ENCODE results near the gene AIG1. TPM values are rescaled to one million over a fixed set of nuclear protein-coding genes. Genes with fewer than 3 reads are reported as not detected.
"Not testable (repeated sequence)": the region's sequence is repeated elsewhere in the genome, so short reads cannot be mapped to it uniquely, and the experiment has no call there.

Gene AIG1
- total RNA-seq, 2 donors from 2014 or later: 5.7 to 7.4 TPM

DNA sequence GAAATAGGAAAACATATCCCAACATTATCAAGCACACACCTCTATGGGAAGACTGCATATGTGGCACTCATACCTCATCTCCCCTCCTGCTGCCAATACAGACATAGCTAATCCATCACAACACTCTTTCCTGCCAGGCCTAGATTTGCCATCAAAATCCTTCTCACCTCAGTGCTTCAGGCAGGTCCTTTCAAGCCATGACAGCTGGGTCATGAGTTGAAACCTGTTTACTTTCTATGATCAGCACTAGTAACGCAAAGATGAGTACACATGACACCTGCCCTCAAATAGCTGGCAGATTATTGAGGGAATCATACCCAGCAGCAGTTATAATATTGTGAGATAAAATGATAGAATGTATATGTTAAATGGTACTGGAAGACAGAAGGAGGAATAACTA, 183.1 kb downstream of the AIG1 start:
- H3K4me3 Mint-ChIP-seq: no peak overlapping the region
- H3K27me3 Mint-ChIP-seq: no peaks in the 10 kb centered on the region
- H3K9me3 Mint-ChIP-seq: no peaks in the 10 kb centered on the region
- DNase-seq (ENCODE audit: low spot score) (no peak), ATAC-seq (no peak)
- no peaks in the 10 kb centered on the region for H3K36me3 Mint-ChIP-seq
- H3K27ac Mint-ChIP-seq: no peak overlapping the region
- H3K4me1 Mint-ChIP-seq (ENCODE audit: low read depth in 2 of 2): peaks cover 0 to 3% of the 10 kb centered on the region in 2 donors

DNA sequence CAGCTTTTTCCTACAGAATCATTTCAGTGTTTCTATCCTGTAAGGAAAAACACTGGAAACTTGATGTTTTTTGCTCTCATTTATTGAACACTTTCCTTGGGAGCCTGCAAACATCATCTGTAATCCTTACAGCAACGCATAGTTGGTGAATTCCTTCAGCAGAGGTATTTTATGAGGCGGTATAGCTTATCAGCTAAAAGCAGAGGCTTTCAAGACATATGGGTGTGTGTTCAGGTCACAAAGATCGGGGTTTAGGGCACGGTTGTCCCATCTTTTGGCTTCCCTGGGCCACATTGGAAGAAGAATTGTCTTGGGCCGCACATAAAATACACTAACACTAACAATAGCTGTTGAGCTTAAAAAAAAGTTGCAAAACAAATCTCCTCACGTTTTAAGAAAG, 185.0 kb downstream of the AIG1 start:
- H3K36me3 Mint-ChIP-seq: no peaks in the 10 kb centered on the region
- ATAC-seq: no peak

DNA sequence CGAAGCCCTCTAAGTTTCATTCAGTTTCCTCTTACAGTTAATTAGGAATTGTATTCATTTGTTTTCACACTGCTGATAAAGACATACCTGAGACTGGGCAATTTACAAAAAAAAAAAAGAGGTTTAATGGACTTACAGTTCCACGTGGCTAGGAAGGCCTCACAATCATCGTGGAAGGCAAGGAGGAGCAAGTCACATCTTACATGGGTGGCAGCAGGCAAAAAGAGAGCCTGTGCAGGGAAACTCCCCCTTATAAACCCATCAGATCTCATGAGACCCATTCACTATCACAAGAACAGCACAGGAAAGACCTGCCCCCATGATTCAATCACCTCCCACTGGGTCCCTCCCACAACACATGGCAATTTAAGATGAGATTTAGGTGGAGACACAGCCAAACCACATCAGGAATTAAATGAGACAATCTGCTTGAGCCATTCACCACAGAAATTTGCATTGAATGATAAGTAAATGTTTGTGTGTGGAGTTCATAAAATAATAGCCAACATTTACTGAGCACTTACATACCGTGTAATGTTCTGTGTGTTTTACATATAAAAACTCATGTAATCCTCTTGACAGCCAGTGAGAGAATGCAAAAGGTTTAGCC, 185.6 kb downstream of the AIG1 start:
- not testable (repeated sequence) for H3K27ac Mint-ChIP-seq; H3K9me3 Mint-ChIP-seq; DNase-seq (ENCODE audit: low spot score); H3K4me3 Mint-ChIP-seq; ATAC-seq; H3K27me3 Mint-ChIP-seq; H3K36me3 Mint-ChIP-seq; H3K4me1 Mint-ChIP-seq (ENCODE audit: low read depth in 2 of 2)

More for the DNA sequence above, 185.0 kb downstream of the AIG1 start:
- Mint-ChIP-seq H3K4me1 (ENCODE audit: low read depth in 2 of 2) (peaks cover 0 to 3% of the 10 kb centered on the region in 2 donors), H3K27ac (no peak overlapping the region), H3K4me3 (no peak overlapping the region), H3K27me3 (no peaks in the 10 kb centered on the region), H3K9me3 (no peaks in the 10 kb centered on the region)
- DNase-seq (ENCODE audit: low spot score): no peak

GRCh38 chr6:143247586-143247985, 186.9 kb downstream of the AIG1 start:
- no peak overlapping the region for H3K27ac Mint-ChIP-seq
- no peaks in the 10 kb centered on the region for H3K36me3 Mint-ChIP-seq
- DNase-seq (ENCODE audit: low spot score) (no peak), ATAC-seq (no peak)
- H3K4me3 Mint-ChIP-seq: no peak overlapping the region
- peaks cover 0 to 3% of the 10 kb centered on the region in 2 donors for H3K4me1 Mint-ChIP-seq (ENCODE audit: low read depth in 2 of 2)
- no peaks in the 10 kb centered on the region for H3K27me3 Mint-ChIP-seq
- H3K9me3 Mint-ChIP-seq: no peaks in the 10 kb centered on the region

GRCh38 chr6:143248359-143248758, 187.7 kb downstream of the AIG1 start:
- Mint-ChIP-seq H3K27ac (no peak overlapping the region), H3K36me3 (no peaks in the 10 kb centered on the region), H3K9me3 (no peaks in the 10 kb centered on the region), H3K4me1 (ENCODE audit: low read depth in 2 of 2) (peaks cover 0 to 3% of the 10 kb centered on the region in 2 donors), H3K4me3 (no peak overlapping the region), H3K27me3 (no peaks in the 10 kb centered on the region)
- ATAC-seq (peak in 1 of 2 donors; percentile 57), DNase-seq (ENCODE audit: low spot score) (no peak)

GRCh38 chr6:143251288-143251687, 190.6 kb downstream of the AIG1 start:
- Mint-ChIP-seq H3K27ac (no peak overlapping the region), H3K27me3 (no peaks in the 10 kb centered on the region), H3K4me3 (no peak overlapping the region), H3K36me3 (no peaks in the 10 kb centered on the region), H3K9me3 (no peaks in the 10 kb centered on the region), H3K4me1 (ENCODE audit: low read depth in 2 of 2) (peaks cover 0 to 3% of the 10 kb centered on the region in 2 donors)
- no peak for DNase-seq (ENCODE audit: low spot score)
- no peak for ATAC-seq

- no peak overlapping the region for H3K27ac Mint-ChIP-seq
- peaks cover 0 to 3% of the 10 kb centered on the region in 2 donors for H3K4me1 Mint-ChIP-seq (ENCODE audit: low read depth in 2 of 2)
- H3K27me3 Mint-ChIP-seq: no peaks in the 10 kb centered on the region
- no peaks in the 10 kb centered on the region for H3K36me3 Mint-ChIP-seq
- no peaks in the 10 kb centered on the region for H3K9me3 Mint-ChIP-seq
- ATAC-seq (no peak), DNase-seq (ENCODE audit: low spot score) (no peak)
- no peak overlapping the region for H3K4me3 Mint-ChIP-seq
Measured at GRCh38 chr6:143252961-143253360, 192.3 kb downstream of the AIG1 start.

- H3K4me3 Mint-ChIP-seq: no peak overlapping the region
- H3K9me3 Mint-ChIP-seq: no peaks in the 10 kb centered on the region
- H3K27me3 Mint-ChIP-seq: no peaks in the 10 kb centered on the region
- DNase-seq (ENCODE audit: low spot score) (no peak), ATAC-seq (no peak)
- H3K36me3 Mint-ChIP-seq: no peaks in the 10 kb centered on the region
- H3K4me1 Mint-ChIP-seq (ENCODE audit: low read depth in 2 of 2): peaks cover 0 to under 1% of the 10 kb centered on the region in 2 donors
- no peak overlapping the region for H3K27ac Mint-ChIP-seq
Measured at GRCh38 chr6:143253586-143253985, 192.9 kb downstream of the AIG1 start.

GRCh38 chr6:143258945-143259344, 198.3 kb downstream of the AIG1 start:
- H3K4me3 Mint-ChIP-seq: no peak overlapping the region
- no peak for ATAC-seq
- no peak overlapping the region for H3K27ac Mint-ChIP-seq
- no peaks in the 10 kb centered on the region for H3K4me1 Mint-ChIP-seq (ENCODE audit: low read depth in 2 of 2)
- peaks cover 4% of the 10 kb centered on the region for H3K9me3 Mint-ChIP-seq
- H3K27me3 Mint-ChIP-seq: no peaks in the 10 kb centered on the region
- H3K36me3 Mint-ChIP-seq: no peaks in the 10 kb centered on the region
- no peak for DNase-seq (ENCODE audit: low spot score)

DNA sequence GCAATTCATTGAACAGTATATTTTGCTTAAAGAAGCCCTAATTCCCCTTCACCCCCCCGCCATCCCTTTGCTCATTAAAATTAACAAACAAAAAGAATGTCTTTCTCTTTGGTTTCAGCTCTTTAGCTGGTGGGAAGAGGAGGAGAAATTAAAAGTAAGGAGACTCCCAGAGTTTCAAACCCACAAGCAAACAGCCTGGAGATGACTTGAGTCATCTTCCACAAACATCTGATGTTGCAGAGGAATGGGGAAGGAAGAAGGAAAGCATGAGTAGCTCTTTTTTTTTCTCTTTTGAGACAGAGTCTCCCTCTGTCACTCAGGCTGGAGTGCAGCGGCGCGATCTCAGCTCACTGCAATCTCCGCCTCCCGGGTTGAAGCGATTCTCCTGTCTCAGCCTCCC, 200.2 kb downstream of the AIG1 start:
- Mint-ChIP-seq H3K36me3 (no peaks in the 10 kb centered on the region), H3K9me3 (peaks cover 4% of the 10 kb centered on the region), H3K4me3 (no peak overlapping the region), H3K27ac (no peak overlapping the region), H3K4me1 (ENCODE audit: low read depth in 2 of 2) (peaks cover 0 to 2% of the 10 kb centered on the region in 2 donors), H3K27me3 (no peaks in the 10 kb centered on the region)
- no peak for DNase-seq (ENCODE audit: low spot score)
- ATAC-seq: no peak

- ATAC-seq (no peak), DNase-seq (ENCODE audit: low spot score) (no peak)
- H3K27ac Mint-ChIP-seq: no peak overlapping the region
- no peaks in the 10 kb centered on the region for H3K36me3 Mint-ChIP-seq
- H3K4me1 Mint-ChIP-seq (ENCODE audit: low read depth in 2 of 2): peaks cover 0 to 2% of the 10 kb centered on the region in 2 donors
- H3K9me3 Mint-ChIP-seq: peaks cover 4% of the 10 kb centered on the region
- H3K27me3 Mint-ChIP-seq: no peaks in the 10 kb centered on the region
- H3K4me3 Mint-ChIP-seq: no peak overlapping the region
Measured at GRCh38 chr6:143261899-143262436, 201.3 kb downstream of the AIG1 start.

DNA sequence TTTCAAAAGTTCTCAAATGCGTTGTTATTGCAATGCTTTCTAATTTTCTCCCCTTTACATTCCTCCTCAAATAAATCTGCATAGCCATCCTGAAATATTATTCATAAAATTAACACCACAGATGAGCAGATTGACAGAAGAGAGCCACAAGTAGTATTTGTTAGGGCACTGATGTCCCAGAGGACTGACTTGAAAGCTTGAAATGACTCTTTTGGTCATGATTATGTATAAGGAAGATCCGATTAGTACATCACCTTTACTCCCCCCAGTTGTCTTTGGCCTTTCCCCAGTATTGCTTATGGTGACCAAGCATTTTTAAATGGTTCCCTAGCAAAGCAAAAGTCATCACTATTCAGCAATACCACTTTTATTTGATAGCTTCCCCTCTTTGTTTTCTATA, 202.2 kb downstream of the AIG1 start:
- Mint-ChIP-seq H3K4me1 (ENCODE audit: low read depth in 2 of 2) (peaks cover 0 to 2% of the 10 kb centered on the region in 2 donors), H3K4me3 (no peak overlapping the region), H3K27me3 (no peaks in the 10 kb centered on the region), H3K9me3 (peaks cover 4% of the 10 kb centered on the region), H3K27ac (no peak overlapping the region), H3K36me3 (no peaks in the 10 kb centered on the region)
- ATAC-seq (no peak), DNase-seq (ENCODE audit: low spot score) (no peak)

- no peak overlapping the region for H3K27ac Mint-ChIP-seq
- no peaks in the 10 kb centered on the region for H3K27me3 Mint-ChIP-seq
- ATAC-seq: no peak
- peaks cover 0 to 2% of the 10 kb centered on the region in 2 donors for H3K4me1 Mint-ChIP-seq (ENCODE audit: low read depth in 2 of 2)
- H3K4me3 Mint-ChIP-seq: no peak overlapping the region
- no peaks in the 10 kb centered on the region for H3K36me3 Mint-ChIP-seq
- no peak for DNase-seq (ENCODE audit: low spot score)
- H3K9me3 Mint-ChIP-seq: peaks cover under 1% of the 10 kb centered on the region
Measured at GRCh38 chr6:143264379-143264778, 203.7 kb downstream of the AIG1 start.

DNA sequence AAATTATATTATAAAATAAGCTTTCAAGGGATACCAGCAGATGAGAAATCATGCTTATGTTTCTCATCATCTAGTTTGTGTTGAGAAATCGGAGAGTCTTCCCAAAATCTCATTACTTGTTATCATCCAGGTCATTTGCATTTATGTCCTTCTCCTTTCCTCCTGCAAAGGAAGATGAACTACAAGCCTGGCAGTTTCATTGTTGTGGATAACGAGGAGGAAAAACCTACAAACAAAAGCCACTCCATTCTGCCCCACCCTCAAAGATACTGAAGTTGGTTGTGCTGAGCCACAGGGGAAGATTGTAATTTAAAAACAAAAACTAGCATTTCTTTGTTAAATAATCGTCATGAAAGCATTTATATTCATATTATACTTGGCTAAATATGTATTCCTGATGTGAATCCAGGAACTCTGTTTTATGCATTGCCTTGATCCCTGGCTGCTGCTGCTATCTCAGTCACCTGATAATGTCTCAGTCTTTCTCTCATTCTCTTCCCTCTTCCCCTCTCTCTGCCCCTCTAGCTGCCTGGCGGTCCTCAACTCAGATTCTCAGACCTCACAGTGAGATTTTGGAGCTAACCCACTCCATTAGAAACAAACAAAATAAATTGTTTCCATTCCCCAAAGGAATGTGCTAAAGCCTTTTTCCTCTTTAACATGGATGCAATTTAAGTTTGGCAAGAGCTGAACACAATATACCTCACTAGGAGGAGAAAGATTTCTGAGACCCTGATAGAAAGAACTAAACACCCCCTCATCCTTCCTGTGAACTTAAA, 204.5 kb downstream of the AIG1 start:
- ATAC-seq: no peak

More for the DNA sequence above, 204.5 kb downstream of the AIG1 start:
- Mint-ChIP-seq H3K27ac (no peak overlapping the region), H3K27me3 (no peaks in the 10 kb centered on the region), H3K36me3 (no peaks in the 10 kb centered on the region), H3K4me3 (no peak overlapping the region), H3K4me1 (ENCODE audit: low read depth in 2 of 2) (peaks cover 0 to 2% of the 10 kb centered on the region in 2 donors), H3K9me3 (no peaks in the 10 kb centered on the region)
- DNase-seq (ENCODE audit: low spot score): no peak

Measured in natural killer cell treated with Interleukin-12 subunit alpha and Interleukin-12 subunit beta and Interleukin-15 and Interleukin-18, amount 100 ng/mL, for 72 hours (primary cell).